Aorta (tissue), 5 donors: ENCODE results near the gene RARG. TPM values are rescaled to one million over a fixed set of nuclear protein-coding genes. Genes with fewer than 3 reads are reported as not detected.

Experiments used
- ATAC-seq: fragments of 200-7000 bp; cut with Tn5 transposase; one replicate; pipeline ENCODE4 v1.9.1; 2022; ENCODE audit warnings: moderate library complexity; ENCODE audit not compliant: low FRiP score
- DNase-seq, 2 donors: peaks; one replicate each; pipeline ENCODE4 v3.0.0-alpha.2; 2020
- H3K27ac ChIP-seq, 2 donors: one replicate each; pipeline ENCODE4 v1.5.1; 2013; ENCODE audit warnings: low read length in 2 of 2, mild to moderate bottlenecking in 2 of 2, moderate library complexity in 2 of 2, control low read depth in 1 of 2, inconsistent platforms in 1 of 2, low read depth in 1 of 2
- H3K27me3 ChIP-seq, 2 donors: one replicate each; pipeline ENCODE4 v1.6.1; 2013; ENCODE audit warnings: control low read depth in 1 of 2, low read length in 1 of 2, mild to moderate bottlenecking in 1 of 2, moderate library complexity in 1 of 2; ENCODE audit not compliant: insufficient read depth in 2 of 2, control insufficient read depth in 1 of 2
- H3K36me3 ChIP-seq, 2 donors: one replicate each; pipeline ENCODE4 v1.6.1; 2013; ENCODE audit warnings: control low read depth in 1 of 2, low read length in 1 of 2, mild to moderate bottlenecking in 1 of 2; ENCODE audit not compliant: insufficient read depth in 2 of 2, control insufficient read depth in 1 of 2
- H3K4me1 ChIP-seq, 2 donors: one replicate each; pipeline ENCODE4 v1.6.1; 2013; ENCODE audit warnings: low read length in 2 of 2, control low read depth in 1 of 2, mild to moderate bottlenecking in 1 of 2, moderate library complexity in 1 of 2; ENCODE audit not compliant: insufficient read depth in 2 of 2, control insufficient read depth in 1 of 2
- H3K4me3 ChIP-seq, 2 donors: one replicate each; pipeline ENCODE4 v1.5.1; 2013; ENCODE audit warnings: low read length in 2 of 2, control low read depth in 1 of 2, mild to moderate bottlenecking in 1 of 2
- H3K9me3 ChIP-seq: one replicate; pipeline ENCODE4 v1.6.1; 2013; ENCODE audit warnings: mild to moderate bottlenecking, low read length; ENCODE audit not compliant: control insufficient read depth
- WGBS, 2 donors: extraction: QIAGEN DNeasy Blood & Tissue Kit; methylation state at CpG; one replicate each; pipeline ENCODE4 v1.1.7; 2013; 5-methylcytosine and 5-hydroxymethylcytosine counted together
- intact Hi-C, 2 donors: fragments of 100-400 bp; cut with DNase I; formaldehyde crosslinking; loops; one replicate each; pipeline versions ENCODE4 v1.14.2 to v1.15.0; 2022
- polyA plus RNA-seq, 2 donors: library from polyadenylated mRNA; stranded (reverse); fragments of 200-250 nt; gene quantifications; one replicate each; pipeline ENCODE4 v1.2.3, GENCODE V29; 2013
- total RNA-seq, 2 donors: library from RNA; stranded (reverse); fragmentation: NEBNext Ultra II Directional; extraction: Animal tissue kit (Norgen Biotek cat#: 25700); gene quantifications; one replicate each; pipeline ENCODE4 v1.2.1, GENCODE V29; 2021
- donor health status: healthy with polysubstance abuse.
- donor health status: Bipolar disorder and iron deficiency.
- donor health status: DM: no; HTN: no; CAD: no.
- donor health status: DM: no; HTN: no; CAD: no.
- donor health status: DM: yes; HTN: yes; CAD: no.

The RARG gene
- total and polyA plus RNA-seq, 4 donors: 14.5 to 63.9 (median 34.1) TPM

DNA sequence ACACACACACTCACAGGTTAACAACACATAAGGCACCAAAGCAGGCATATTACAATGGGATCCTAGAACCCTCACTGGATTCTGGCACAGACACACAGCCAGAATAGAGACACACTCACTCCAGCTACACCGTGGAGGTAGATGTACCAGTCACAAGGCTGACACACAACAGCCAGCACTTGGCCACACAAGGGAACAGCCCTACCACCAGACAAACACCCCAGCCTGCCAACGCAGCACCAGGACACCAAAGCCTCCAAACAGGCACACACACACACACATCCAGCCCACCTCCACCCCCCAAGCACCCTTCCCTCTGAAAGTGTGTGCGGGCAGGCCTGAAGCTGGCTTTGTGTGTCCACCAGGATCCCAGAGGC is 14.1 kb downstream of the RARG start:
- no peaks in the 10 kb centered on the region for H3K4me1 ChIP-seq
- H3K27ac ChIP-seq: peak overlapping the region in 1 of 2 donors; percentile 17
- no peaks in the 10 kb centered on the region for H3K9me3 ChIP-seq
- 14 to 24% methylated on average over 3 of the region's 3 CpGs for WGBS, 2 donors
- ATAC-seq: no peak
- H3K4me3 ChIP-seq: no peak overlapping the region
- DNase-seq: peak in 1 of 2 donors; percentile 69
- no peaks in the 10 kb centered on the region for H3K27me3 ChIP-seq
- intact Hi-C loops: no loop called here
- peaks cover 0 to 4% of the 10 kb centered on the region in 2 donors for H3K36me3 ChIP-seq

- H3K27ac ChIP-seq: peak overlapping the region in 1 of 2 donors; percentile 17
- ATAC-seq: no peak
These were observed 14.7 kb downstream of the RARG start for GRCh38 chr12:53217051-53217930.

GRCh38 chr12:53215497-53215896 is 16.5 kb downstream of the RARG start:
- Histone ChIP-seq H3K36me3 (peaks cover 0 to 7% of the 10 kb centered on the region in 2 donors), H3K4me3 (no peak overlapping the region), H3K27me3 (no peaks in the 10 kb centered on the region), H3K27ac (no peak overlapping the region), H3K9me3 (no peaks in the 10 kb centered on the region), H3K4me1 (no peaks in the 10 kb centered on the region)
- 75 to 77% methylated on average over 8 of the region's 8 CpGs for WGBS, 2 donors
- ATAC-seq (no peak), DNase-seq (peak; percentile 44 to 62)
- intact Hi-C loops: no loop called here

More at GRCh38 chr12:53217051-53217930, 14.7 kb downstream of the RARG start:
- peak; percentile 70 to 86 for DNase-seq
- Histone ChIP-seq H3K4me3 (no peak overlapping the region), H3K27me3 (no peaks in the 10 kb centered on the region), H3K4me1 (no peaks in the 10 kb centered on the region), H3K9me3 (no peaks in the 10 kb centered on the region), H3K36me3 (peaks cover 0 to 4% of the 10 kb centered on the region in 2 donors)
- 58 to 64% methylated on average over 19 of the region's 19 CpGs for WGBS, 2 donors
- intact Hi-C loops: no loop called here

- Histone ChIP-seq H3K27me3 (no peaks in the 10 kb centered on the region), H3K36me3 (peaks cover 0 to 7% of the 10 kb centered on the region in 2 donors), H3K4me1 (no peaks in the 10 kb centered on the region), H3K9me3 (no peaks in the 10 kb centered on the region), H3K27ac (no peak overlapping the region), H3K4me3 (no peak overlapping the region)
- peak; percentile 69 to 79 for DNase-seq
- 59 to 62% methylated on average over 12 of the region's 12 CpGs for WGBS, 2 donors
- intact Hi-C loops: no loop called here
- ATAC-seq: no peak
These were observed 17.1 kb downstream of the RARG start for GRCh38 chr12:53214687-53215455.

DNA sequence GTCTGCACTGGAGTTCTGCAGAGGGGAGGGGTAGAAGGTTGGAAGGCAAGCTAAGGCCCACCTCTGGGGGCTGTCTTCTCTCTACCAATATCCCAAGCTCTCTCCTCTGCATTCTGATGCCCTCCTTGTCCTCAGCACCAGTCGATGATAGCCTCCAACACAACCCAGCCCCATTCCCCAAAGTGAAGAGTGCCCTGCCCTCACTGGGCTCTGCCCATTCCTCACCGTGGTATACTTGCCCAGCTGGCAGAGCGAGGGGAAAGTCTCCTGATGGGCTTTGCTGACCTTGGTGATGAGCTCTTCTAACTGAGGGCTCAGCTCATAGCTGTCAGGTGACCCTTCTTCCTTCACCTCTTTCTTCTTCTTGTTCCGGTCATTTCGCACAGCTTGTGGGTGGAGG is 17.8 kb downstream of the RARG start:
- intact Hi-C loops: no loop called here
- Histone ChIP-seq H3K4me1 (no peaks in the 10 kb centered on the region), H3K27me3 (no peaks in the 10 kb centered on the region), H3K9me3 (no peaks in the 10 kb centered on the region), H3K36me3 (peaks cover 0 to 7% of the 10 kb centered on the region in 2 donors), H3K27ac (no peak overlapping the region), H3K4me3 (no peak overlapping the region)
- ATAC-seq (no peak), DNase-seq (peak in 1 of 2 donors; percentile 19)
- 76% methylated on average over 5 of the region's 5 CpGs for WGBS, 2 donors

DNA sequence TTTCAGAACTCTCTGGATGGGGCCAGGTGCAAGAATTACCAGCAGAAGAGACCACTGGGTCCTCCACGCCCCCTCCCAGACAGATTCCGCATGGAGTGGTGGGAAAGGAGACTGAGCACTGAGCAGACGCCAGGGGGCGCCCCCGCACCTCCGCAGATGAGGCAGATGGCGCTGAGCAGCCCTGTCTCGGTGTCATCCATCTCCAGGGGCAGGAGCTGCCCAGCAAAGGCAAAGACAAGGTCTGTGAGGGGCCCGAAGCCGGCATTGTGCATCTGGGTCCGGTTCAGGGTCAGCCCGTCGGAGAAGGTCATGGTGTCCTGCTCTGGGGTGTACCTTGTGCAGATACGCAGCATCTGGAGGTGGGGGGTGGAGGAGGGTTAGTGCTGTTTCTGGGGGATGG is 18.7 kb downstream of the RARG start:
- ATAC-seq (peak; percentile 79), DNase-seq (peak; percentile 89 to 94)
- WGBS, 2 donors: 9% methylated on average over 14 of the region's 14 CpGs
- H3K27me3 ChIP-seq: no peaks in the 10 kb centered on the region
- no peak overlapping the region for H3K27ac ChIP-seq
- no peaks in the 10 kb centered on the region for H3K9me3 ChIP-seq
- no peak overlapping the region for H3K4me3 ChIP-seq
- no peaks in the 10 kb centered on the region for H3K4me1 ChIP-seq
- intact Hi-C loops: loop anchor here (1.0 to 2.0 kb wide), 4 partner anchors 37 to 74 kb away; a partner anchor contains a TSS
- H3K36me3 ChIP-seq: peaks cover 0 to 7% of the 10 kb centered on the region in 2 donors

DNA sequence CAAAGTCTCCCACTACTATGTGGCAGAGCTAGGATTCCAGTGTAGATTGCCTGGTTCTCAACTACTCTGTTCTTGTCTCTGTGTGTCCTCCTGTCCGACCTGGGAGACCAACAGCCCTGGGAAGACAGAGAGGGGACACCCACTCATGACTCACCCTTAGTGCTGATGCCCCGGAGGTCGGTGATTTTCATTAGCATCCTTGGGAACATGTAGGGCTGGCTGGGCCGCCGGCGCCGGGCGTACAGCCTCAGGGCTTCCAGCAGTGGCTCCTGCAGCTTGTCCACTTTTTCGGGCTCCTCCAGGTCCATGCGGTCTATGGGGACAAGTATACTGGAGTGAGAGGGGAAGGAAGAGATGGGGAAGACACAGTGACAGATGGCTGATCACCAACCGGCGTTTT is 19.1 kb downstream of the RARG start:
- WGBS, 2 donors: 53 to 57% methylated on average over 12 of the region's 12 CpGs
- DNase-seq: peak; percentile 42 to 71
- no peaks in the 10 kb centered on the region for H3K27me3 ChIP-seq
- intact Hi-C loops: loop anchor here (1.0 to 2.0 kb wide), 4 partner anchors 38 to 74 kb away; a partner anchor contains a TSS
- H3K4me3 ChIP-seq: no peak overlapping the region
- no peaks in the 10 kb centered on the region for H3K9me3 ChIP-seq
- peaks cover 0 to 7% of the 10 kb centered on the region in 2 donors for H3K36me3 ChIP-seq
- H3K27ac ChIP-seq: no peak overlapping the region
- no peak for ATAC-seq
- H3K4me1 ChIP-seq: no peaks in the 10 kb centered on the region

GRCh38 chr12:53211476-53212381 is 20.3 kb downstream of the RARG start:
- no peaks in the 10 kb centered on the region for H3K9me3 ChIP-seq
- intact Hi-C loops: loop anchor here (2.0 kb wide), 3 partner anchors 39 to 75 kb away; a partner anchor contains a TSS
- H3K36me3 ChIP-seq: peaks cover 0 to 7% of the 10 kb centered on the region in 2 donors
- 84% methylated on average over 13 of the region's 13 CpGs for WGBS, 2 donors
- no peak for ATAC-seq
- H3K4me1 ChIP-seq: no peaks in the 10 kb centered on the region
- no peak overlapping the region for H3K27ac ChIP-seq
- no peak for DNase-seq
- no peaks in the 10 kb centered on the region for H3K27me3 ChIP-seq
- H3K4me3 ChIP-seq: no peak overlapping the region
